GM19463 (cell line): ENCODE results near the gene RING1.

Experiments
- ATAC-seq: cut with Tn5 transposase; IDR thresholded peaks from one replicate; pipeline ENCODE4 v1.9.1; 2021; ENCODE audit warnings: mild to moderate bottlenecking, moderate library complexity; ENCODE audit not compliant: unreplicated experiment

The RING1 gene

DNA sequence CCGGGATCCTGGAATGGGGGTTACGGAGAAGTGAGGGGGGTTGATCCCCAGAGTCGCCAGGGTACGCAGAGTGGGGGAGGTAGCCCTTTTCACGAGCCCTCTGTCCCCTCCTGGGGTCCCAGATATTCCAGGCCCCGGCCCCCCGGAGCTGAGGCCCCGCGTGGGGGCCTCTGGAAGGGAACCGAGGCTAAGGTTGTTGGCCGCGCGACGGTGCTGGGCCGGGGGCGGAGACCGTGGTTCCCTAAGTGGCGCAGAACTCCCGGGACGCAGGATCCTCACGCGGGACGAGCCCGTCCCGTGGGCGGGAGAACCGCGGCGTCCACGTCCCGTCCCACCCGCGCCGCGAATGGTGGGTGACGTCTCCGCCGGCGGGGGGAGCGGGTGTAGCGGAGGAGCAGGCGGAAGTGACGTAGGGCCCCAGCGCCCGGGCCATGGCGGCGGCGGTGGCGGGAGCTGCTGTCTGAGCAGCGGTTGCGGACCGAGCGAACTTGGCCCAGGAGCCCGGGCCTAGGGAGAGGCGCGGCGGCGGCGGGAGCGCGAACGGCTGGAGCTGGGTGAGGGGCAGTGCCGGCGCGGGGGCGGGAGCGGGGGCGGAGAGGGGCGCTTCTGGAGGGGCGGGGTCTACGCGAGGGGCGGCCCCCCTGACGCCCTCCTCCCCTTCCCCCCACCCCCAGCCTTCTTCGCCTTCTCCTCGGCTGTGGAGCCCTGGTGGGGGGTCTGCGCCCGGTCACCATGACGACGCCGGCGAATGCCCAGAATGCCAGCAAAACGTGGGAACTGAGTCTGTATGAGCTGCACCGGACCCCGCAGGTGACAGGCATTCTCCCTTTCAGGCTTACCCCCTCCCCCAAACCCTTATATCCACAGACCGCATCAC is at the start of gene RING1:
Gene RING1 (plus strand): TSS at position 410 of the 877 bp plus-strand sequence. CDS start 323 bp downstream, at position 733.
- ATAC-seq, result peak; percentile 43

DNA sequence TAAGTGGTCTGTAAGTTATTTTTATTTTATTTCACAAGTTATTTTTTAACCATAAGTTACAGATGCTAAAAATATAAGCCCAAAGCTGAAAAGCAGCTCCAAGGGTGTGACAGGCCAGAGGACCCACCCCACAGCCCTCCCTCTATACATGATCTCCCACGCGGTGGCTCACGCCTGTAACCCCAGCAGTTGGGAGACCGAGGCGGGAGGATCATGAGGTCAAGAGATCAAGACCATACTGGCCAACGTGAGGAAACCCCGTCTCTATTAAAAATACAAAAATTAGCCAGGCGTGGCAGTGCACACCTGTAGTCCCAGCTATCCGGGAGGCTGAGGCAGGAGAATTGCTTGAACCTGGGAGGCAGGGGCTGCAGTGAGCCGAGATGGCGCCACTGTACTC is 48.2 kb upstream of the RING1 start:
- ATAC-seq, result no peak

- no peak for ATAC-seq
These were observed 47.5 kb upstream of the RING1 start for GRCh38 chr6:33160728-33161344.

GRCh38 chr6:33161354-33162331 is 46.7 kb upstream of the RING1 start:
- ATAC-seq, result peak; percentile 60

GRCh38 chr6:33163540-33163939 is 44.8 kb upstream of the RING1 start:
- ATAC-seq, result no peak

- no peak for ATAC-seq
These were observed 44.1 kb upstream of the RING1 start for GRCh38 chr6:33164176-33164575.

DNA sequence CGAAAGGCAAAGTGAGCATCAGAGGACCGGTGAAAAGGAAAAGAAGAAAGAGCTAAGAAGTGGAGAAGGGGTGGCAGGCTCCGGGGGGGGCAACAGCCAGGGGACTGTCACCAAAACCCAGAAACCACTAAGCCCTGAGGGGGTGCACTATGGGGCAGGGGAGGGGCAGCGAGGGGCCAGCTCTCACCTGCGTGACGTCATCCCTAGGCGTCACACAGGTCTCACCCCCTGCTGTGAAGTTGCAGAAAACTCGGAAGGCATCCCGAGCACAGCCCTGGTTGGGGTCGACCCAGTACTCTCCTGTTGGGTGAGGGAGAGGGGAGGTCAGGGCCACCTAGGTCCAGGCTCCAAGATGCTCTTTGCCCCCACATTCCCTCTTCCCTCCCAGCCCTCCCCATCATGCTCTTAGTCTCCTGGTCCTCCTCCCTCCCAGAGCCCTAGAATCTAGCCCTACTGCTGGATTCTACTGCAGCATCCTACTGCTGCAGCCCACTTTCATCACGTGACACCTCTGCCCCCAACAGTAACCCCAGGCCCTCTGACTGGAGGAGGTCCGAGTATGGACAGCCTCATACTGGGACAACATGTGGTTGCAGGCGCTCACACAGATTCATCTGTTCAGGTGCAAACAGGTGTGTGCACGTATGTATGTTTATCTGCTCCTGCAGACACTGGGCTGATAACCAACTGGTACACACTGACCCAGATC is 43.5 kb upstream of the RING1 start:
- ATAC-seq, result no peak

GRCh38 chr6:33165581-33166258 is 42.6 kb upstream of the RING1 start:
- ATAC-seq, result no peak

GRCh38 chr6:33166363-33166762 is 41.9 kb upstream of the RING1 start:
- ATAC-seq, result no peak

GRCh38 chr6:33166811-33167210 is 41.5 kb upstream of the RING1 start:
- no peak for ATAC-seq

DNA sequence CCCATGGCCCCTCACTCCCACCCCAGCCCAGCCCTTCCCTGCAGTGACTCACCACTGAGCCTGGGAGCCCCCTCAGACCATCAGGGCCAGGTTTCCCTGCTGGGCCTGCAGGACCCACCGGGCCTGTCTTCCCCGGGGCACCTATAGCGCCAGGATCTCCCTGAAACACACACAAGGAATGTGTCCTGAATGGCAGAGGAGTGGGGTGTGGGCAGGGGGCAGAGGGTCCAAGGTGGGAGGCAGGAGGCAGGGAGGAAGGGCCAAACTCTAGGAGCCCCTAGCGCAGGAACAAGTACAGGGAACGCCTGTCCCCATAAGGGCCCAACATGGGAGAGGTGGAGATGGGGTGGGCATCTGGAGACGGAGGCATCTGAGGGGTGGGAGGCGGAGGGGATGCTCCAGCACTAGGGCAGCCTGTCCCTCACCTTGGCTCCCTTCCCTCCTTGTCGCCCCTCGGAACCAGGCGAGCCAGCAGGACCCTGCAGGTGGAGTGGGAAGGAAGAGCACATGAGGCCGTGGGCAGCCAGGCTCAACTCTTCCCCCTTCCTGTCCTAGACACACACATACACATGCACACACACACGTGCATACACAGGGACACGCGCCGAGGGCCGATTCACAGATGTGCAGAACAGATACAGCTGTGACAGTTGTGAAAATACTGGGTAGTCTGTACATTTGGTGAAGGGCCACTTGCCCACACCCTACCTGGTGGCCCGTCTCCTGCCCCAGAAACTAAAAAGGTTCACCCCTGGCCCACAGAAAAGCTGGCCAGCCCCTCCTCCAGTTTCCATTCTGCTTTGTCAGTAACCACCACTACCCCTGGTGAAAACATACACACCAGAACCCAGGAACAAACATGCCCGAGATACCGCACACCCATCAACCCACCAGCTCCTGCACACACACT is 40.7 kb upstream of the RING1 start:
- no peak for ATAC-seq

DNA sequence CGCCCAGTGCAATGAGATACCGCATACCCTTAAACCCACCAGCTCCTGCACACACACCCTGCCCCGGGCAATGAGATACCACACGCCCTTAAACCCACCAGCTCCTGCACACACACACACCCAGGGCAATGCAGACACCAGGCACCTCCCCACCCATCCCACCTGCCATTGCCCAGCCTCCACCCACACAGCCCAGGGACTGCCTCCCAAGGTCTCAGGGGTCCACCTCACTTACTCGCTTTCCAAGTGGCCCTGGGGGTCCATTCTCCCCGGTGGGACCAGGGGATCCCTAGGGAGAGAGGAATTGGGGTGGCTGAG is 40.1 kb upstream of the RING1 start:
- no peak for ATAC-seq

GRCh38 chr6:33168639-33169038 is 39.7 kb upstream of the RING1 start:
- no peak for ATAC-seq

GRCh38 chr6:33169291-33170175 is 38.8 kb upstream of the RING1 start:
- no peak for ATAC-seq

DNA sequence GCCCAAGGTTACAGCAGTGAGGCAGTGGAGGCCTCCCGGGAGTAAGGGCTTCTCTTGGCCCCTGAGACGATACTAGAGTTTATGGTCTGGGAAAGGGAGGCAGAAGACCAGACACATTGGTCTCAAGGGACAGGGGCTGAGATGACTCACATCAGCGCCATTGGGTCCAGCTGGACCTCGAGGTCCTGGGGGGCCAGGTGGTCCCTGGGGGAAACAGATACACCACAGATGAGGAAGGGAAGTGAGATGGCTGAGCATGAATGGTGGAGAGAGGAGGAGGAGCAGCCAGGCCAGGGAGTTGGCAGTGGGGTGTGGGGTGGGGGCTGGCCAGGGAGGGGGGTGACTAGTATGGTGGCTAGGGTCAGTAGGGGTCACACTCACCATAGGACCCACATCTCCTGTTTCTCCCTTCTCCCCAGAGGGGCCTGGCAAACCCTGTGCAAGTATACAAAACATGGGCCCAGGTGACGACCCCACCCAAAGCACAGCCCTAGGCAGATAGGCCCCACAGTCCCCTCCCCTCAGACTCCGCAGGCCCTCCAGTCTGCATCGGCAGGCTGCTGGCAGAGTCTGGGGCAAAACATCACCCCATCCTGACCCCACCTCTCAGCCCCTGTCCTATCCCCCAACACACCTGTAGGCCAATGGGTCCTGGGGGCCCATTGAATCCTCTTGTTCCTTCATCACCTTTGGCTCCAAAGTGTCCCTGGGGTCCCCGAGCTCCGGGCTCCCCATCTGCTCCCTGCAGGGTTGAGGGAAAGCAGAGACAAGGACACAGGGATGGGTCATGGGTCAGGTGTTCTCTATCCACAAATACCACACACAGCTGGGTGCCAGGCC is 37.9 kb upstream of the RING1 start:
- no peak for ATAC-seq

- no peak for ATAC-seq
These were observed 37.1 kb upstream of the RING1 start for GRCh38 chr6:33171016-33171879.
